Measurements from ENCODE around the gene EIF3J. TPM values are rescaled to one million over a fixed set of nuclear protein-coding genes. Genes with fewer than 3 reads are reported as not detected.

The EIF3J gene
- total RNA-seq, 1 donor from 2014 or later = 76.2 TPM

DNA sequence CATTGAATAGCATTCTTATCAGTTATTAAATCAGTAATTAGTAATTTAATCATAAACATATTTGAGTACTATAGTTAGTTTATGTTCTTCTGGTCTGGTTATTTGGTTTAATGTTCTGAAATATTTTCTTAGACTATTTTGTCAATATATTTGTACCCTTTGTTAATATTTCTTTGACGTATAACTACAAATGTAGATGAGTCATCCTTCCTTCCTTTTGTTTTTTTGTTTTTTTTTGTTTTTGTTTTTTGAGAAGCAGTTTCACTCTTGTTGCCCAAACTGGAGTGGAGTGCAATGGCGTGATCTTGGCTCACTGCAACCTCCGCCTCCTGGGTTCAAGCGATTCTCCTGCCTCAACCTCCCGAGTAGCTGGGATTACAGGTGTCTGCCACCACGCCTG is 17.4 kb upstream of the EIF3J start:
- Histone ChIP-seq H4K20me1 (ENCODE audit: low read depth) (no peaks in the 10 kb centered on the region), H3K9me3 (ENCODE audit: low read depth) (no peaks in the 10 kb centered on the region), H3K36me3 (peaks cover 20% of the 10 kb centered on the region), H3K9ac (no peak overlapping the region), H2AFZ (replicated peaks) (no peak overlapping the region), H3K27ac (no peak overlapping the region), H3K4me2 (no peak overlapping the region), H3K27me3 (no peaks in the 10 kb centered on the region), H3K79me2 (ENCODE audit: low read depth) (no peaks in the 10 kb centered on the region), H3F3A (ENCODE audit: low read depth) (peaks cover 9% of the 10 kb centered on the region), H3K4me1 (no peaks in the 10 kb centered on the region), H3K4me3 (no peak overlapping the region)
- Mint-ChIP-seq H3K27me3 (ENCODE audit: insufficient read depth, low read depth) (no peaks in the 10 kb centered on the region), H3K9me3 (no peaks in the 10 kb centered on the region), H3K4me1 (no peaks in the 10 kb centered on the region), H3K27ac (no peak overlapping the region), H3K36me3 (peaks cover 11% of the 10 kb centered on the region), H3K4me3 (no peak overlapping the region)
- DNase-seq (ENCODE audit: low spot score) = no peak
- TF ChIP-seq EZH2phosphoT487 (IDR thresholded peaks at IDR 0.05) (no peak), EZH2 (IDR thresholded peaks at IDR 0.05) (no peak)
- TF ChIP-seq, protein P1, sequence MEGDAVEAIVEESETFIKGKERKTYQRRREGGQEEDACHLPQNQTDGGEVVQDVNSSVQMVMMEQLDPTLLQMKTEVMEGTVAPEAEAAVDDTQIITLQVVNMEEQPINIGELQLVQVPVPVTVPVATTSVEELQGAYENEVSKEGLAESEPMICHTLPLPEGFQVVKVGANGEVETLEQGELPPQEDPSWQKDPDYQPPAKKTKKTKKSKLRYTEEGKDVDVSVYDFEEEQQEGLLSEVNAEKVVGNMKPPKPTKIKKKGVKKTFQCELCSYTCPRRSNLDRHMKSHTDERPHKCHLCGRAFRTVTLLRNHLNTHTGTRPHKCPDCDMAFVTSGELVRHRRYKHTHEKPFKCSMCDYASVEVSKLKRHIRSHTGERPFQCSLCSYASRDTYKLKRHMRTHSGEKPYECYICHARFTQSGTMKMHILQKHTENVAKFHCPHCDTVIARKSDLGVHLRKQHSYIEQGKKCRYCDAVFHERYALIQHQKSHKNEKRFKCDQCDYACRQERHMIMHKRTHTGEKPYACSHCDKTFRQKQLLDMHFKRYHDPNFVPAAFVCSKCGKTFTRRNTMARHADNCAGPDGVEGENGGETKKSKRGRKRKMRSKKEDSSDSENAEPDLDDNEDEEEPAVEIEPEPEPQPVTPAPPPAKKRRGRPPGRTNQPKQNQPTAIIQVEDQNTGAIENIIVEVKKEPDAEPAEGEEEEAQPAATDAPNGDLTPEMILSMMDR (IDR thresholded peaks at IDR 0.05) = no peak

DNA sequence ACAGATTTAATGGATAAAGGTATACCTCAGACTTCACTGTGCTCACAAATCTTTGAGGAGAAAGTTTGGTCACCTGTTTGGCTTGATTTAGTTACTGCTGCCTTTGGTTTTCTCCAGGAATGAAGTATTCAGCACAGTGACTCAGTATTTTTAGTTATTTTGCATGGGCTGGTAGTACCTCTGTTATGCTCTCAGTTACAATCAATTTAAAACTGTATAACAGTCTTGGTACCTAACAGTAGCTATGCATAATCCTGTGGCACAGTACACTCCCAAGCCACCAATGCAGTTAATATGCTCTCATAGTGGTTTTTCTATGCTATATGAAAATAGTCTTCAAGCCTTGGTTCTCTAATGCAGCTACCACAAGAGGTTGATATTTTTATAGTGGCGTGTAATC is 11.9 kb upstream of the EIF3J start:
- H3K36me3 Mint-ChIP-seq = peaks cover 4% of the 10 kb centered on the region

DNA sequence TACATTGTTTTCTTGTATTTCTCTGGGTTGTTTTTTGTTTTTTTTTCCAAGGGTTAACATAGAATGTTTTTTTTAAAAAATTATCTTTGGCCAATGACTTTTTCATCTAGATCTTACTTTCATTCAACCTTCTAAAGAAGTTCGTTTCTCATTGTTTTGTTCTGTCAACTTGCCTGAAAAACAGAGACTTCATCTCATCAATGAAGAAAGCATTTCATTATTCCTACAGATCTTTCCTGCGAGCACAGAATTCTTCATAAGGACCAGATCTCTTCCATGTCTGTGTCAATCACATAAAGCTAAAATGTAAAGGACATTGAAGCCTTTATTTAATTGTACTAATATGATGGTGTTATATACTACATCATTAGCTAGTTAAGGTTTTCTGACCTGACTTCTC is 9.7 kb upstream of the EIF3J start:
- Histone ChIP-seq H3K9ac (no peak overlapping the region), H3K27ac (peak overlapping the region; percentile 76), H4K20me1 (ENCODE audit: low read depth) (peaks cover 7% of the 10 kb centered on the region), H3K79me2 (ENCODE audit: low read depth) (no peaks in the 10 kb centered on the region), H3K9me3 (ENCODE audit: low read depth) (no peaks in the 10 kb centered on the region), H3K4me3 (no peak overlapping the region), H2AFZ (replicated peaks) (no peak overlapping the region), H3F3A (ENCODE audit: low read depth) (peaks cover 54% of the 10 kb centered on the region), H3K4me1 (no peaks in the 10 kb centered on the region), H3K4me2 (no peak overlapping the region), H3K36me3 (peaks cover 9% of the 10 kb centered on the region), H3K27me3 (no peaks in the 10 kb centered on the region)
- Mint-ChIP-seq H3K4me3 (no peak overlapping the region), H3K36me3 (peaks cover 7% of the 10 kb centered on the region), H3K9me3 (no peaks in the 10 kb centered on the region), H3K27ac (no peak overlapping the region), H3K4me1 (no peaks in the 10 kb centered on the region), H3K27me3 (ENCODE audit: insufficient read depth, low read depth) (peaks cover 3% of the 10 kb centered on the region)
- TF ChIP-seq EZH2phosphoT487 (IDR thresholded peaks at IDR 0.05) = no peak
- TF ChIP-seq, protein P1 (IDR thresholded peaks at IDR 0.05) = no peak
- DNase-seq (ENCODE audit: low spot score) = no peak

More for the DNA sequence above, 11.9 kb upstream of the EIF3J start:
- Histone ChIP-seq H3K4me1 (no peaks in the 10 kb centered on the region), H3F3A (ENCODE audit: low read depth) (peaks cover 48% of the 10 kb centered on the region), H4K20me1 (ENCODE audit: low read depth) (peaks cover 7% of the 10 kb centered on the region), H3K4me3 (no peak overlapping the region), H3K27me3 (no peaks in the 10 kb centered on the region), H3K79me2 (ENCODE audit: low read depth) (no peaks in the 10 kb centered on the region), H3K4me2 (no peak overlapping the region), H3K27ac (no peak overlapping the region), H2AFZ (replicated peaks) (no peak overlapping the region), H3K9me3 (ENCODE audit: low read depth) (no peaks in the 10 kb centered on the region), H3K9ac (peak overlapping the region; percentile 21), H3K36me3 (peaks cover 20% of the 10 kb centered on the region)
- TF ChIP-seq EZH2phosphoT487 (IDR thresholded peaks at IDR 0.05) = no peak
- TF ChIP-seq EZH2 (IDR thresholded peaks at IDR 0.05) = no peak
- TF ChIP-seq, protein P1 (IDR thresholded peaks at IDR 0.05) = no peak
- DNase-seq (ENCODE audit: low spot score) = no peak
- H3K4me3 Mint-ChIP-seq = no peak overlapping the region
- H3K27ac Mint-ChIP-seq = no peak overlapping the region
- H3K9me3 Mint-ChIP-seq = no peaks in the 10 kb centered on the region
- H3K4me1 Mint-ChIP-seq = no peaks in the 10 kb centered on the region
- H3K27me3 Mint-ChIP-seq (ENCODE audit: insufficient read depth, low read depth) = peaks cover 1% of the 10 kb centered on the region
